ENCODE results near the gene KLHL7. TPM values are rescaled to one million over a fixed set of nuclear protein-coding genes. Genes with fewer than 3 reads are reported as not detected.

KLHL7 gene
- total and polyA plus RNA-seq, 9 of the 15 experiments (the other 6 are each of a cell fraction or from before 2014, with no cell fraction given): 4.2 to 63.1 (median 32.3) TPM

DNA sequence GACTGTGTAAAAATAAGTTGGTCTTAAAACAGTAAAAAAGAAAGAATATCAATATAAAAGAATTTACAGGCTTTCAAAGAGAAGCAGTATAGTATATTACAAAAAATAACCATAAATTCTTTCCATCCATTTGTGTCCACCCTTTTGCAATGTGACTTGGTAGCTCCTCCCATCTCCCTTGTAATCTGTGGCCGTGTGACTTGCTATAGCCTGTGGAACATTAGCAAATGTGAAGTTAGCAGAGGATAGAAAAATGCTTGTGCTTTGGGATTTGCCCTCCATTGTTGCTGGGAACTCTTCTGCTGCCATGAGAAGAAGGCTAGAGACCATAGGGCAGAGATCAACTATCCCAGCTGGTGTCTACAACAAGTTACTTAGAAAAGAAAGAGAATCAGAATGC, 30.2 kb downstream of the KLHL7 start:
- H3K27me3 ChIP-seq (ENCODE audit: control insufficient read depth in 2 of 2, insufficient read depth in 2 of 2, low read length in 2 of 2): no peaks in the 10 kb centered on the region
- intact Hi-C loops (cut with micrococcal nuclease): no loop called here

More for the DNA sequence above, 30.2 kb downstream of the KLHL7 start:
- no peak overlapping the region for H3K27ac ChIP-seq (ENCODE audit: extremely low read depth, low read depth, low read length)
- TF ChIP-seq FOXK1 (CRISPR knock-in tag; IDR thresholded peaks at IDR 0.05; ENCODE audit: borderline replicate concordance) (no peak), KLF13 (tag; IDR thresholded peaks at IDR 0.05; ENCODE audit: borderline replicate concordance, low read depth) (no peak), MEF2D (tag; conservative IDR thresholded peaks at IDR 0.05; ENCODE audit: low read depth) (no peak), CAMTA2 (CRISPR knock-in tag; conservative IDR thresholded peaks at IDR 0.05) (no peak), SIN3A (IDR thresholded peaks at IDR 0.05; ENCODE audit: borderline replicate concordance in 2 of 2, control insufficient read depth in 1 of 2, low read depth in 2 of 2, low read length in 2 of 2) (no peak), ETV1 (tag; conservative IDR thresholded peaks at IDR 0.05; ENCODE audit: low read depth) (no peak), SRF (CRISPR knock-in tag; IDR thresholded peaks at IDR 0.05) (no peak), SP2 (IDR thresholded peaks at IDR 0.05; ENCODE audit: extremely low read depth, low read depth, low read length, poor library complexity, severe bottlenecking) (no peak), MAZ (CRISPR knock-in tag; conservative IDR thresholded peaks at IDR 0.05 in 1 of 2, IDR thresholded peaks at IDR 0.05 in 1 of 2) (no peak), ZNF263 (CRISPR knock-in tag; IDR thresholded peaks at IDR 0.05; ENCODE audit: borderline replicate concordance) (no peak), KAT7 (CRISPR knock-in tag; IDR thresholded peaks at IDR 0.05; ENCODE audit: borderline replicate concordance) (no peak), FOXP4 (CRISPR knock-in tag; IDR thresholded peaks at IDR 0.05; ENCODE audit: borderline replicate concordance) (no peak)
- TF ChIP-seq, protein P1, sequence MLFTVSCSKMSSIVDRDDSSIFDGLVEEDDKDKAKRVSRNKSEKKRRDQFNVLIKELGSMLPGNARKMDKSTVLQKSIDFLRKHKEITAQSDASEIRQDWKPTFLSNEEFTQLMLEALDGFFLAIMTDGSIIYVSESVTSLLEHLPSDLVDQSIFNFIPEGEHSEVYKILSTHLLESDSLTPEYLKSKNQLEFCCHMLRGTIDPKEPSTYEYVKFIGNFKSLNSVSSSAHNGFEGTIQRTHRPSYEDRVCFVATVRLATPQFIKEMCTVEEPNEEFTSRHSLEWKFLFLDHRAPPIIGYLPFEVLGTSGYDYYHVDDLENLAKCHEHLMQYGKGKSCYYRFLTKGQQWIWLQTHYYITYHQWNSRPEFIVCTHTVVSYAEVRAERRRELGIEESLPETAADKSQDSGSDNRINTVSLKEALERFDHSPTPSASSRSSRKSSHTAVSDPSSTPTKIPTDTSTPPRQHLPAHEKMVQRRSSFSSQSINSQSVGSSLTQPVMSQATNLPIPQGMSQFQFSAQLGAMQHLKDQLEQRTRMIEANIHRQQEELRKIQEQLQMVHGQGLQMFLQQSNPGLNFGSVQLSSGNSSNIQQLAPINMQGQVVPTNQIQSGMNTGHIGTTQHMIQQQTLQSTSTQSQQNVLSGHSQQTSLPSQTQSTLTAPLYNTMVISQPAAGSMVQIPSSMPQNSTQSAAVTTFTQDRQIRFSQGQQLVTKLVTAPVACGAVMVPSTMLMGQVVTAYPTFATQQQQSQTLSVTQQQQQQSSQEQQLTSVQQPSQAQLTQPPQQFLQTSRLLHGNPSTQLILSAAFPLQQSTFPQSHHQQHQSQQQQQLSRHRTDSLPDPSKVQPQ (CRISPR knock-in tag; IDR thresholded peaks at IDR 0.05; ENCODE audit: borderline replicate concordance): no peak
- H3K9ac ChIP-seq (ENCODE audit: insufficient read depth in 1 of 2, low read depth in 2 of 2, low read length in 2 of 2): no peak overlapping the region
- H3K4me2 ChIP-seq (ENCODE audit: insufficient read depth, low read length): no peak overlapping the region
- in situ Hi-C loops (cut with MboI): no loop called here
- no peaks in the 10 kb centered on the region for H3K4me1 ChIP-seq (replicated peaks in 1 of 2; ENCODE audit: control insufficient read depth in 2 of 2, insufficient read depth in 2 of 2, low read length in 2 of 2)
- no peaks in the 10 kb centered on the region for H3K9me1 ChIP-seq (ENCODE audit: control insufficient read depth, insufficient read depth, low read length)
- no peak overlapping the region for H3K4me3 ChIP-seq
- no peaks in the 10 kb centered on the region for H3K9me3 ChIP-seq (replicated peaks; ENCODE audit: control insufficient read depth, insufficient read depth, low read depth, low read length)
- CTCF ChIA-PET (ENCODE audit: low intra/inter-chr PET ratio): no interaction called here
- H2AFZ ChIP-seq (ENCODE audit: low read depth, low read length): no peak overlapping the region
- ATAC-seq (no peak), DNase-seq (ENCODE audit: extremely low read depth in 1 of 4, low spot score in 3 of 4) (no peak), FAIRE-seq (no peak)
- no peaks in the 10 kb centered on the region for H4K20me1 ChIP-seq (replicated peaks; ENCODE audit: control insufficient read depth, insufficient read depth, low read length)
- no peaks in the 10 kb centered on the region for H3K79me2 ChIP-seq (ENCODE audit: control insufficient read depth, insufficient read depth, low read length)
- no peaks in the 10 kb centered on the region for H3K36me3 ChIP-seq (ENCODE audit: control insufficient read depth, insufficient read depth, low read length)
- POLR2A ChIA-PET: interaction anchor here (1.0 to 1.4 kb wide), 2 partner anchors 10 to 19 kb away, joined by 3 to 5 read pairs; no protein-coding TSS in a partner anchor
- BruUV-seq (replicated peaks): no TSS peak
- 29% methylated on average over 1 of the region's 1 CpG for WGBS (ENCODE audit: insufficient coverage, low coverage, missing lambda C conversion rate)

Measured in K562 (cell line).